ENCODE measurements around the gene ITGA1.

Gene ITGA1

GRCh38 chr5:52906343-52906742 is 118.6 kb downstream of the ITGA1 start:
- no peak for DNase-seq

- no peak for DNase-seq
Observed at GRCh38 chr5:52906845-52907244, 119.1 kb downstream of the ITGA1 start.

- DNase-seq, result no peak
Observed at GRCh38 chr5:52909192-52909591, 121.5 kb downstream of the ITGA1 start.

GRCh38 chr5:52910071-52910470 is 122.4 kb downstream of the ITGA1 start:
- DNase-seq, result no peak

GRCh38 chr5:52915176-52915875 is 127.6 kb downstream of the ITGA1 start:
- peak; percentile 35 for DNase-seq

GRCh38 chr5:52920929-52921328 is 133.2 kb downstream of the ITGA1 start:
- DNase-seq, result no peak

- no peak for DNase-seq
Observed at GRCh38 chr5:52922384-52922783, 134.7 kb downstream of the ITGA1 start.

- no peak for DNase-seq
Observed at GRCh38 chr5:52924456-52924855, 136.7 kb downstream of the ITGA1 start.

GRCh38 chr5:52925001-52925400 is 137.3 kb downstream of the ITGA1 start:
- DNase-seq, result no peak

- no peak for DNase-seq
Observed at GRCh38 chr5:52928689-52929088, 141.0 kb downstream of the ITGA1 start.

- DNase-seq, result no peak
Observed at GRCh38 chr5:52938226-52938625, 150.5 kb downstream of the ITGA1 start.

GRCh38 chr5:52943285-52943684 is 155.6 kb downstream of the ITGA1 start:
- DNase-seq, result no peak

- DNase-seq, result no peak
Observed at GRCh38 chr5:52943808-52944207, 156.1 kb downstream of the ITGA1 start.

GRCh38 chr5:52945040-52945439 is 157.3 kb downstream of the ITGA1 start:
- DNase-seq, result no peak

- no peak for DNase-seq
Observed at GRCh38 chr5:52947208-52947607, 159.5 kb downstream of the ITGA1 start.

GRCh38 chr5:52947851-52948250 is 160.1 kb downstream of the ITGA1 start:
- no peak for DNase-seq

GRCh38 chr5:52948418-52949076 is 160.8 kb downstream of the ITGA1 start:
- peak; percentile 28 for DNase-seq

- no peak for DNase-seq
Observed at GRCh38 chr5:52950686-52951085, 163.0 kb downstream of the ITGA1 start.

GRCh38 chr5:52952483-52952882 is 164.8 kb downstream of the ITGA1 start:
- no peak for DNase-seq

GRCh38 chr5:52956014-52956413 is 168.3 kb downstream of the ITGA1 start:
- DNase-seq, result no peak

GRCh38 chr5:52956915-52957747 is 169.4 kb downstream of the ITGA1 start:
- no peak for DNase-seq

GRCh38 chr5:52961274-52961681 is 173.6 kb downstream of the ITGA1 start:
- DNase-seq, result no peak

- no peak for DNase-seq
Observed at GRCh38 chr5:52963636-52964035, 175.9 kb downstream of the ITGA1 start.

- DNase-seq, result no peak
Observed at GRCh38 chr5:52964138-52964537, 176.4 kb downstream of the ITGA1 start.

All from NCI-H2171 (cell line).